Measurements from ENCODE around the gene WNT7B. TPM values are rescaled to one million over a fixed set of nuclear protein-coding genes. Genes with fewer than 3 reads are reported as not detected.

The WNT7B gene
- total and polyA plus RNA-seq, 10 of the 15 experiments (the other 5 are each of a cell fraction or from before 2014, with no cell fraction given), result 0.12 TPM; not detected in 9

- H3K27ac ChIP-seq (ENCODE audit: control insufficient read depth, insufficient read depth), result no peak overlapping the region
- H2AFZ ChIP-seq (ENCODE audit: control insufficient read depth, low read depth, low read length), result no peak overlapping the region
- intact Hi-C loops (cut with micrococcal nuclease; ENCODE audit: unreplicated experiment), result no loop called here
- no peaks in the 10 kb centered on the region for H3K4me1 ChIP-seq (ENCODE audit: control insufficient read depth, insufficient read depth, low read length)
- SMC1A ChIA-PET (ENCODE audit: uncharacterized antibody, unreplicated experiment), result no interaction called here
- WGBS (ENCODE audit: insufficient coverage, insufficient replicate concordance, low lambda C conversion rate, missing lambda C conversion rate), result 63% methylated on average over 21 of the region's 21 CpGs
- H3K36me3 ChIP-seq (ENCODE audit: control insufficient read depth in 2 of 2, insufficient read depth in 2 of 2, low read length in 1 of 2), result no peaks in the 10 kb centered on the region
- no peaks in the 10 kb centered on the region for H3K79me2 ChIP-seq (ENCODE audit: control insufficient read depth, insufficient read depth, low read length)
- FAIRE-seq, result no peak
- RAD21 ChIA-PET (ENCODE audit: unreplicated experiment), result no interaction called here
- CTCF ChIA-PET, result interaction anchor here (0.6 kb wide), 1 partner anchor 27 kb away, joined by 3 read pairs; no protein-coding TSS in a partner anchor
- BruUV-seq (replicated peaks), result no TSS peak
- no peak overlapping the region for H3K4me2 ChIP-seq (ENCODE audit: control insufficient read depth, insufficient read depth)
- TF ChIP-seq USF1 (IDR thresholded peaks at IDR 0.05; ENCODE audit: borderline replicate concordance, extremely low read length, insufficient read depth, low read depth, low read length) (peak; percentile 15), LARP7 (IDR thresholded peaks at IDR 0.05) (no peak), RELA (IDR thresholded peaks at IDR 0.05; ENCODE audit: borderline replicate concordance, partially characterized antibody) (no peak), CUX1 (IDR thresholded peaks at IDR 0.05; ENCODE audit: insufficient replicate concordance, low read depth, low read length) (no peak), JUND (IDR thresholded peaks at IDR 0.05; ENCODE audit: low read depth, low read length) (no peak), ZNF384 (IDR thresholded peaks at IDR 0.05; ENCODE audit: borderline replicate concordance, low read depth, low read length) (no peak), SREBF2 (IDR thresholded peaks at IDR 0.05; ENCODE audit: low read length) (no peak), RAD21 (IDR thresholded peaks at IDR 0.05; ENCODE audit: insufficient read depth, low read depth, low read length) (no peak)
- H3K9me3 ChIP-seq (replicated peaks; ENCODE audit: control insufficient read depth, insufficient read depth, low read length), result no peaks in the 10 kb centered on the region
- H4K20me1 ChIP-seq (ENCODE audit: control insufficient read depth, insufficient read depth), result no peaks in the 10 kb centered on the region
- POLR2A ChIA-PET, result no interaction called here
- H3K4me3 ChIP-seq, result no peak overlapping the region
- H3K9ac ChIP-seq (ENCODE audit: control insufficient read depth, insufficient read depth, low read length), result no peak overlapping the region
- H3K27me3 ChIP-seq (replicated peaks in 1 of 2; ENCODE audit: control insufficient read depth in 2 of 2, insufficient read depth in 2 of 2, low read length in 1 of 2), result no peaks in the 10 kb centered on the region; a peak in 1 of 4 replicates
- in situ Hi-C loops (cut with MboI), result no loop called here
- DNase-seq (ENCODE audit: low read depth, low spot score), result no peak
- no peak for ATAC-seq
Measured at GRCh38 chr22:45885941-45886395, 91.0 kb downstream of the WNT7B start.
